Muscle of back (tissue), 11 donors: ENCODE measurements around the gene SMOC1. TPM values are rescaled to one million over a fixed set of nuclear protein-coding genes. Genes with fewer than 3 reads are reported as not detected.

Source experiments
- DNase-seq, 3 donors: peaks; one replicate each; pipeline versions ENCODE4 v3.0.0 to v3.0.0-alpha.2; 2013
- polyA plus RNA-seq, 10 donors: library from polyadenylated mRNA; unstranded; fragments of 120-200 nt; gene quantifications; one replicate each; pipeline ENCODE4 v1.2.1, GENCODE V29; 2013; ENCODE audit not compliant: insufficient read length in 10 of 10

SMOC1 gene
- polyA plus RNA-seq, 10 donors: 2.9 to 10.8 (median 4.7) TPM

- no peak for DNase-seq
Measured at GRCh38 chr14:69861025-69861569, 18.1 kb upstream of the SMOC1 start.

- no peak for DNase-seq
Measured at GRCh38 chr14:69863083-69863482, 16.1 kb upstream of the SMOC1 start.

- DNase-seq: no peak
Measured at GRCh38 chr14:69865701-69866365, 13.4 kb upstream of the SMOC1 start.

- DNase-seq: no peak
Measured at GRCh38 chr14:69868363-69868963, 10.8 kb upstream of the SMOC1 start.

- DNase-seq: no peak
Measured at GRCh38 chr14:69870613-69871012, 8.6 kb upstream of the SMOC1 start.

- no peak for DNase-seq
Measured at GRCh38 chr14:69873877-69874780, 5.1 kb upstream of the SMOC1 start.

GRCh38 chr14:69876221-69876847 is 2.9 kb upstream of the SMOC1 start:
- DNase-seq: peak in 2 of 3 donors; percentile 18 to 52

- DNase-seq: no peak
Measured at GRCh38 chr14:69876848-69877306, 2.3 kb upstream of the SMOC1 start.

GRCh38 chr14:69877492-69877891 is 1.7 kb upstream of the SMOC1 start:
- no peak for DNase-seq

- DNase-seq: no peak
Measured at GRCh38 chr14:69878251-69878650, 965 bp upstream of the SMOC1 start.

GRCh38 chr14:69880044-69880487 is 850 bp downstream of the SMOC1 start:
- peak in 2 of 3 donors; percentile 19 to 21 for DNase-seq

- no peak for DNase-seq
Measured at GRCh38 chr14:69880893-69881292, 1.7 kb downstream of the SMOC1 start.

- peak in 1 of 3 donors; percentile 25 for DNase-seq
Measured at GRCh38 chr14:69882116-69882864, 3.1 kb downstream of the SMOC1 start.

GRCh38 chr14:69882915-69883314 is 3.7 kb downstream of the SMOC1 start:
- no peak for DNase-seq

- DNase-seq: no peak
Measured at GRCh38 chr14:69886453-69887242, 7.4 kb downstream of the SMOC1 start.

GRCh38 chr14:69887740-69888657 is 8.8 kb downstream of the SMOC1 start:
- DNase-seq: no peak

- DNase-seq: no peak
Measured at GRCh38 chr14:69891422-69891821, 12.2 kb downstream of the SMOC1 start.

GRCh38 chr14:69895109-69895508 is 15.9 kb downstream of the SMOC1 start:
- DNase-seq: no peak

GRCh38 chr14:69896080-69896479 is 16.9 kb downstream of the SMOC1 start:
- DNase-seq: no peak
